Diencephalon (tissue), 1 donor: ENCODE measurements around the gene TBC1D10B. TPM values are rescaled to one million over a fixed set of nuclear protein-coding genes. Genes with fewer than 3 reads are reported as not detected.

ENCODE experiments used
- small RNA-seq: library from RNA; depleted of rRNA; stranded (forward); fragments of <200 nt; gene quantifications from one replicate; pipeline ENCODE3, GENCODE V24; 2014
- total RNA-seq: library from RNA; depleted of rRNA; stranded (reverse); fragments of >200 nt; gene quantifications from one replicate; pipeline ENCODE4 v1.2.3, GENCODE V29; 2014

TBC1D10B gene, protein sequence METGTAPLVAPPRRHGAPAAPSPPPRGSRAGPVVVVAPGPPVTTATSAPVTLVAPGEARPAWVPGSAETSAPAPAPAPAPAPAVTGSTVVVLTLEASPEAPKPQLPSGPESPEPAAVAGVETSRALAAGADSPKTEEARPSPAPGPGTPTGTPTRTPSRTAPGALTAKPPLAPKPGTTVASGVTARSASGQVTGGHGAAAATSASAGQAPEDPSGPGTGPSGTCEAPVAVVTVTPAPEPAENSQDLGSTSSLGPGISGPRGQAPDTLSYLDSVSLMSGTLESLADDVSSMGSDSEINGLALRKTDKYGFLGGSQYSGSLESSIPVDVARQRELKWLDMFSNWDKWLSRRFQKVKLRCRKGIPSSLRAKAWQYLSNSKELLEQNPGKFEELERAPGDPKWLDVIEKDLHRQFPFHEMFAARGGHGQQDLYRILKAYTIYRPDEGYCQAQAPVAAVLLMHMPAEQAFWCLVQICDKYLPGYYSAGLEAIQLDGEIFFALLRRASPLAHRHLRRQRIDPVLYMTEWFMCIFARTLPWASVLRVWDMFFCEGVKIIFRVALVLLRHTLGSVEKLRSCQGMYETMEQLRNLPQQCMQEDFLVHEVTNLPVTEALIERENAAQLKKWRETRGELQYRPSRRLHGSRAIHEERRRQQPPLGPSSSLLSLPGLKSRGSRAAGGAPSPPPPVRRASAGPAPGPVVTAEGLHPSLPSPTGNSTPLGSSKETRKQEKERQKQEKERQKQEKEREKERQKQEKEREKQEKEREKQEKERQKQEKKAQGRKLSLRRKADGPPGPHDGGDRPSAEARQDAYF
- 27.0 TPM for total RNA-seq

DNA sequence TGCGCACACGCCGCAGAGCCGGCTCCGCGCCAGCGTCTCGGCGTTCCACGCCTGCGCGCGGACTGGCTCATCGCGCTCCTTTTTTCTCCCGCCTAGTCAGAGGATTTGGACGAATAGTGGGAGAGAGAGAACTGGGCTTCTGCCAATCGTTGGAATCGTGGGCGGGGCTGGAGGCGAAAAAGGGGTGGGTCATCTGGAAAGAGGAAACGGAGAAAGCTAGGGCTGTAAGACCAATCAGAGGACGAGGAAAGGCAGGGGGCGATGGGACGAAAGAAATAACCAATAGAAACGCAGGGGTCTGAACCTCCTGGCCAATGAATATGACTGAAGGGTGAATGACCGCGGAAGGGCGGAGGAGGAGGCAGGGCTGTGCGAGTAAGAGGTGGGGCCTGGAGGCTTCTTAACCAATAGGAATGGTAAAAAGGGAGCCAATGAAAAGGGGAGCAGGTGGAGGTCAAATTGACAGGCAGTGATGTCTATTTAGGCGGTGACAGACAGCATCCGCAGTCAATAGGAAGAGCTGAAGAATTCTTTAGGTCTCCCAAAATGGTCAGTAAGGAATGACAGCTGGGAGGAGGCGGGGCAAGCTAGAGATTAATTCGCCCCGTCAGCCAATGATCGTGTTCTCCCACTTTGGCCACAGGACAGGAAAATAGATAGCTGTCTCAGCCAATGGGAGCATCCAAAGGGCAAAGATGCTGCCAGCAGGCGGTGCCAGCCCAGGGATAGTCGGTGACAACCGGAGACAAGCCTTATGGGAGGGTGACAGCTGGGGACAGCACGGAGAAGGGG, at the start of gene TBC1D10B:
Gene TBC1D10B (minus strand): TSS at position 39 of the 792 bp plus-strand sequence. CDS start 311 bp downstream, outside the sequence.

GRCh38 chr16:30407102-30407803, 37.0 kb upstream of the TBC1D10B start, which contains the start of gene ZNF771:
Gene ZNF771, plus strand, starts transcription at chr16:30407606. Its CDS starts 448 bp downstream, at chr16:30408054.

GRCh38 chr16:30395155-30395991, 25.1 kb upstream of the TBC1D10B start, which contains the start of gene ZNF48:
Gene ZNF48, plus strand, starts transcription at chr16:30395420. Its CDS starts 375 bp downstream, at chr16:30395795.

GRCh38 chr16:30382111-30382881, 12.0 kb upstream of the TBC1D10B start, which contains the start of gene SEPTIN1:
Gene SEPTIN1, minus strand, starts transcription at chr16:30382561. Its CDS starts 19 bp downstream, at chr16:30382542.

DNA sequence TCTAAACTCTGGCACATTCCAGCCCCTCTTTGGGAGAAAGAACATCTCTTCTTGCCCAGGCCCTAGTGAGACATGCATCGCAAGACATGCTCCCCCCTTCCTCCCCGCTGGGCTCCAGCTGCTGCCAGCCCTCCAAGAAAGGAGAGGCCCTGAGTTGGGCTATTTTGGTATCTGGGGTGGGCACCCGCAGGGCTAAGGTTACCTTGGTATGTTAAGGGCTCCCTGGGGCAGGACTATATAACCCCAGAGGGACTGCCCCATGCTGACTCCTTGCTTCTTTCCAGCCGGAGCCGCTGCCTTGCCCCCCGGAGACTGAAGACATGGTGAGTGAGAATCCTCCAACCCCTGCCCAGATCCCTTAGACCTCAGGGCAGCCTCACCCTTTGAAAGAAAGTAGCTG, 4.2 kb upstream of the TBC1D10B start, which contains the start of gene MYL11:
Gene MYL11 (plus strand): TSS at position 265 of the 400 bp plus-strand sequence. CDS start 56 bp downstream, at position 321.

GRCh38 chr16:30355144-30355953, 14.9 kb downstream of the TBC1D10B start, which contains the start of gene CD2BP2:
Gene CD2BP2, minus strand, starts transcription at chr16:30355308. Its CDS starts 627 bp downstream, at chr16:30354681.

Small RNA genes lying within 50 kb of the gene (small RNA-seq; reads per million reads assigned to genes)
- 0.23 reads per million for gene RF00406

Other genes starting within 250 kb of the TBC1D10B start
- gene MAPK3, start 247.3 kb downstream of the TBC1D10B start, total RNA-seq, result 28.6 TPM
- 20.1 TPM for gene CORO1A, start 186.9 kb downstream of the TBC1D10B start, total RNA-seq
- 5.3 TPM for gene BOLA2B, start 176.8 kb downstream of the TBC1D10B start, total RNA-seq
- gene SLX1A, start 176.6 kb downstream of the TBC1D10B start, total RNA-seq, result 10.8 TPM
- 1.6 TPM for gene SULT1A3, start 171.2 kb downstream of the TBC1D10B start, total RNA-seq
- 2.5 TPM for gene NPIPB13, start 122.0 kb downstream of the TBC1D10B start, total RNA-seq
- gene CD2BP2, start 15.2 kb downstream of the TBC1D10B start, total RNA-seq, result 39.9 TPM
- gene MYL11, start 4.3 kb upstream of the TBC1D10B start, total RNA-seq, result not detected
- 1.2 TPM for gene SEPTIN1, start 12.1 kb upstream of the TBC1D10B start, total RNA-seq
- gene ZNF48, start 24.9 kb upstream of the TBC1D10B start, total RNA-seq, result 29.3 TPM
- gene ZNF771, start 37.1 kb upstream of the TBC1D10B start, total RNA-seq, result 10.4 TPM
- gene DCTPP1, start 59.5 kb upstream of the TBC1D10B start, total RNA-seq, result 25.4 TPM
- 13.8 TPM for gene SEPHS2, start 75.4 kb upstream of the TBC1D10B start, total RNA-seq
- gene ITGAL, start 102.2 kb upstream of the TBC1D10B start, total RNA-seq, result 1.2 TPM
- 26.5 TPM for gene ZNF768, start 156.1 kb upstream of the TBC1D10B start, total RNA-seq
- gene ZNF747, start 164.4 kb upstream of the TBC1D10B start, total RNA-seq, result 12.2 TPM
- 9.2 TPM for gene ZNF764, start 187.9 kb upstream of the TBC1D10B start, total RNA-seq
- 7.6 TPM for gene ZNF688, start 201.2 kb upstream of the TBC1D10B start, total RNA-seq
- gene ZNF785, start 215.2 kb upstream of the TBC1D10B start, total RNA-seq, result 21.2 TPM
- gene ZNF689, start 239.9 kb upstream of the TBC1D10B start, total RNA-seq, result 12.0 TPM